Activated CD4-positive, alpha-beta T cell treated with anti-CD3 and anti-CD28 coated beads for 4 hours (primary cell): ENCODE measurements around the gene SOX18.

Experiments used
- DNase-seq, 2 donors: peaks; one replicate each; pipeline ENCODE4 v3.0.0-alpha.2; 2020

SOX18 gene

DNA sequence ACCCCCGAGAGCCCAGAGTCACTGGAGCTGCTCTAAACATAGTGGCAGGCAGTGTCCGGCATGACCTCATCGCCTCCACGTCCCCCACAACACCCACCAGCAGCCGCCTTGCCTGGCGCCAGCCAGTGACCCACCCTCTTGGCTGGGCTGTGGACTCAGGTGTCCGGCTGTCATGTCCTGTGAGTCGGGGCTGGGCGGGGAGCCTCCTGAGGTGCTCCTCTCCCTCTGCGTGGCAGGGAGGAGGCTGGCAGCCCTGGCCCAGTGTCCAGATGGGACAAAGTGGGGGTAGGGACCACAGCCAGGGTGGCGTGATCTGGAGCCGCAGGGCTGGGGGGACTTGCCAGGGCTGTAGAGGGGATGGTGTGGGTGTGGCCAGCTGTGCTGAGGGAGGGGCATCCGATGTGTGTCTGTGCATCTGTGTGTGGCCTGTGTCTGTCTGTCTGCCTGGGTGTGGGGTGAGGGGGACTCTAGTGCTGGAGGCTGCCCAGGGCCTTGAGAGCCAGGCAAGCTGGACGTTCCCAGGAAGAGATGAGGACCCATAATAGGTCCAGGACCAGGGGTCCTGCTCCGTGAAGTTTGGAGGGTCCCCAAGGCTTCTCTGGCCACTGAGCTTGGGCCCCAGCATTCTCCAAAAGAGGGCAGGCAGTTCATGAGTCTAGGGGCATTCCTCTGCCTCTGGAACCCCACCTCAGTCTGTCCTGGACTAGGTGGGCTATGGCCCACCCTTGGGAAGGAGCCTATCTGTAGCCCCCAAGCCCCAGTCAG lies 2.3 kb upstream of the SOX18 start:
- DNase-seq: no peak

GRCh38 chr20:64051033-64051452 lies 1.6 kb upstream of the SOX18 start:
- DNase-seq: no peak

GRCh38 chr20:64050261-64051032 lies 1.0 kb upstream of the SOX18 start:
- no peak for DNase-seq

DNA sequence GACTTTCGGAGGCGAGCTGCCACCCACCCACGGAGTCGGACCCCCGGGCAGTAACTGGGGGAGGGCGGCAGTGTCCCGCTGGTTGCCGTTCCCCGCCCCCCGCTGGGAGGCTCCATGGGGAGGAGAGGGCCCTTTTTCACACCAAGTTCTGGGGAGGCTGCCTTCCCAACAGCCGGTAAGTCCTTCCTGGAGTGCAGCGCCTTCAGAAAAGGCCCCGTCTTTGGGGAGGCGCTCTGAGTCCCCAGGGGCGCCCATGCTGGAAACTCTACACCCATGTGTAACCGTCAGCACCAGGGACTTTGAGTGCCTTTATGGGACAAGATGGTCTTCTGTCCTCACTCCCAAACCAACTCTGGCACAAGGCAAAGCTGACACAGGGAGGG lies 430 bp upstream of the SOX18 start:
- no peak for DNase-seq

GRCh38 chr20:64048402-64049044 lies 916 bp downstream of the SOX18 start:
- no peak for DNase-seq

DNA sequence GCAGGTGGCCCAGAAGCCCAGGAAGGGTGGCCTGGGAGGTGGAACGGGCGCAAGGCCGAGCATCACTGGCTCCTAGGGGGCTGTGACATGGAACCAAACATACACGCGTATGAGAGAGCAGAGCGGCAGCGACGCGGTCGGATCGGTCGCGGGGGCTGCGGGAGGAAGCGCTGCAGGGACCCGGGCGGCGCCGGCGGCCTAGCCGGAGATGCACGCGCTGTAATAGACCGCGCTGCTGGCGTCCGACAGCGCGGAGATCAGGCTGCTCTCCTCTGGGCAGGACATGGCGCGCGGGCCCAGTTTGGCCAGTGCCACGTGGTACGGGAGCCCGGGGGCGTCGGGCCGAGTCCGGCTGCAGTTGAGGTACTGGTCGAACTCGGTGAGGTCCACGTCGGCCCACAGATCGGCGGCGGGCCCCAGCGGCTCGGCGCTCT lies 1.5 kb downstream of the SOX18 start:
- no peak for DNase-seq

DNA sequence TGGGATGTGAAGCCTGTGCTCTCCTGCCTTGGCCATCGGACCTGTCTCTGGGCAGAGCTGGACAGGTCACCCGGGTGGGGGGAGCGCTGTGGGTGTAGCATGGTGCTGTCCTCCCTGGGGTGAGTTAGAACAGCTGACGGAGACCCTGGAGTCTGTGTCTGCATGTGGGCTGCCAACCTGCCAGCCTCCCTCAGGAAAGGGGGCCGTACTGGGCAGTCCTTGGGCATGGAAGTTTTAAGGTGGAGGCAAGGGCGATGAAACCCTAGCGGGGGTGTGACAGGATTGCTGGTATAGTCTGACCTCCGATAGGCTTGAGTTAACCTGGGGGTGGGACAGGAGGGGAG lies 2.4 kb downstream of the SOX18 start:
- no peak for DNase-seq

DNA sequence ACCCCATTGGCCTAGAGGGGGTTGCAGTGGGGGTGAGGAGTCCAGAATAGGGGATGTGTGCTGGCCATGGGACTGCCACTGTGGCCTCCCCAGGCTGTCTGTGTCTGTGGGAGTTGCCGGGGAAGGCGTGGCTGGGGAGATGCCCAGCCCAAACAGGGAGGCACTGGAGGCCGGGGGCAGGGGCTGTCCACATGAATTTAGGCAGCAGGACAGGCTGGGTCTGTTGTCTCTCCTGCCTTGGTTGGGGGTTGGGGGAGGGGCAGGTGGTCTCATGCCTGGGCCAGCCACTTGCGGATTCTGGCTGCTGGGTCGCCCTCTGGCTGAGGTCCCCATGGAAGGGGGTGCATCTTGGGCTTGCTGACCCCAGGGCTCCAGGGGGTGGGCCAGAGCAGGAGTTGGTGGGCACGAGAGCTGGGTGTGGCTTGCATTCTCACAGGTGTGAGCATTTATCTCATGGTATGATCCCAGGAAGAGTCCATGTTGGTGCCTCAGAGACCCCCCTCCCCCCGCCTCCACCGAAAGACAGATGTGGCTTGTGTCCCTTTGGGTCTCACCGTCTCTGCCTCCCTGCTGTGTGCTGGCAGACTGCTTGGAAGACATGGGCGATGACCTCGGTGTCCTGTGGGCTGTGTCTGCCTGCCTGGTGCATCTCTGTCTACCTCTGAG lies 4.0 kb downstream of the SOX18 start:
- DNase-seq: no peak

DNA sequence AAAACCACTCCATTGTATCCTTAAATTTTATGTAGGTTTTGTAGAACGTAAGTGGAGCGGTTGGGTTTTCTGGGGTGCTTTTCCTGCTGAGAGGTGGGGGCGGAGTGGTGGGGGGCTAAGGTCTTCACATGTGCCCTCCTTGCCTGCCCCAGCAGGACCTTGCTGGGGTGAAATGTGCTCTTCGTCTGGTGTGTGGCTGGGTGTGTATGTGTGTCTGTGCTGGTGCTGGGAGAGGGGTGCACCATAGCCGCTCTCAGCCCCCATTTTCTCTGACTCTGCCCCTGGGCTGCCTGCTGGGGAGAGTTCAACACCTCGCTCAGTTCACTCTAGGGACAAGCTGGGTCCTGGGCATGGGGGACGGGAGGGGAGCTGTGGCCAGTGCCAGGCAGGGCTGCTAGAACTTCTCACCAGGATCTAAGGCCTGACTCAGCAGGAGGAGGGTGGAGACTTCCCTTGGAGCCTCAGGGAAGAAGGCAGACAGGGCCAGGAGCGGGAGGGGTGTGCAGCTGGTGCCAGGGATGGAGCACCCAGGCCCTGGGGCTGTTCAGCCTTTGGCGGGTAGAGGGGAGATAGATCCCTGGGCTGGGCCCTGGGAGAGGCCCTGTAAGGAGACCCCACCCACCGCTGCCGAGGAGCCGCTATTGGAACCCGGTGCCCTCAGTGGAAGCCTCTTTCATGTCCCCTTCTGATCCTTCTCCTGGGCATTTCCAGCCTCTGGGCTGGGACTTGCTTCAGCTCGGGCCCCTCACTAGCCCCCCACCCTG lies 4.8 kb downstream of the SOX18 start:
- DNase-seq: no peak

DNA sequence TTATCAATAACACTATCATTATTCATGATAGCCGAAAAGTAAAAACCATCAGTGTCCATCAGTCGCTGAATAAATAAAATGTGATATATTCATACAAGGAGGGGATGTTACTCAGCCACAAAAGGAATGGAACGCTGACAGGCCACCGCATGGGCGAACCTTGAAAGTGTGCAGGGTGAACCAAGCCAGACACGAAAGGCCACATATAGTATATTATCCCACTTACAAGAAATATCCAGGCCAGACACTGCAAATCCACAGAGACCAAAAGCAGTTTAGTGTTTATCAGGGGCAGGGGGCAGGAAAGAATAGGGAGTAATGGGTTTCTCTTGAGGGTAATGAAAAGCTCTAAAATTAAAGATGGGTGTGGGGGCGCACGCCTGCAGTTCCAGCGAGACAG lies 5.7 kb downstream of the SOX18 start:
- DNase-seq: no peak

DNA sequence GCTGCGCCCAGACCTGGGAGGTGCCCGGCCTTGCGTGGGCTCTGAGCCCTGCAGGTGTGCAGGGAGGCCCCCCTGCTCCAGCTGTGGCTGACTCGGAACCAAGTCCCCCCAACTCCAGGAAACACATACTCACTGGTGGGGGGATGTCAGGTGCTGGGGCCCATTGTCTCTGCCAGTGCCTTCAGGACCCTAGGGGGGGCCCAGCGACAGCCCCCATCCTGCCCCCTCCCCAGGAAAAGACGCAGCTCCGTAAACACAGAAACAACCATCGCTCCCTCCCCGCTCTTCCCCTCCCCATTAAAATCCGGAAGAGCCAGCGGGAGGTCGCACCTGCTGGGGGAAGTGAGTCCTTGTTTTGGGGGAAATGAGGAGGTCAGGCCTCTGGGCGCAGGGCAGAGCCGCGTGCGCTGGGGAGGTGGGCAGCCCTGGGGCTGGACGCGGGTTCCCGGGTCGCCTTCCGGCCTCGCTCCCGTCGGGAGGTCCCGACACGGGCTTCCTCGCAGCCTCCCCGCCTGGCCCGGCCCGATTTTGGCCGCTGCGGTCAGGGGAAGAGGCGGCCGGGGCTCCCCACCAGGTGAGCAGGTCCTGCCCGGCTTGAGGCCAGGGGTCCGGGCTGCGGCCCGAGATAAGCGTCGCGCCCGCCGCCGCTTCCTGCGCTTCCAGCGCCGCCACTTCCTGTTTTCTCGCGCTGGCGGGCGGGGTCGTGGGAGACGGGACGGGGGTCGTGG lies 7.2 kb downstream of the SOX18 start:
- DNase-seq: no peak

DNA sequence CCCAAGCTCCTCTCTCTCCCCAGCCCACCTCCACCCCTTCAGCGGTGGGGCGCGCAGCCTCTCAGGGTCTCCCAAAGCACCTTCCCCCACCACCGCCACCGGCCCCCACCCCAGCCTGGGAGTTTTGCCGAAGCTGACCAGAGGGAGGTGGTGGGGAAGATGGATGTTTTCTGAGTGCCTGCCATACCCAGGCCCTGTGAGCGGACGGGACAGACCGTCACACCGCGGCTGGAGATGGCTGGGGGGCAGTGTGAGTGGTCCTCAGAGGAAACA lies 7.7 kb downstream of the SOX18 start:
- DNase-seq: no peak

DNA sequence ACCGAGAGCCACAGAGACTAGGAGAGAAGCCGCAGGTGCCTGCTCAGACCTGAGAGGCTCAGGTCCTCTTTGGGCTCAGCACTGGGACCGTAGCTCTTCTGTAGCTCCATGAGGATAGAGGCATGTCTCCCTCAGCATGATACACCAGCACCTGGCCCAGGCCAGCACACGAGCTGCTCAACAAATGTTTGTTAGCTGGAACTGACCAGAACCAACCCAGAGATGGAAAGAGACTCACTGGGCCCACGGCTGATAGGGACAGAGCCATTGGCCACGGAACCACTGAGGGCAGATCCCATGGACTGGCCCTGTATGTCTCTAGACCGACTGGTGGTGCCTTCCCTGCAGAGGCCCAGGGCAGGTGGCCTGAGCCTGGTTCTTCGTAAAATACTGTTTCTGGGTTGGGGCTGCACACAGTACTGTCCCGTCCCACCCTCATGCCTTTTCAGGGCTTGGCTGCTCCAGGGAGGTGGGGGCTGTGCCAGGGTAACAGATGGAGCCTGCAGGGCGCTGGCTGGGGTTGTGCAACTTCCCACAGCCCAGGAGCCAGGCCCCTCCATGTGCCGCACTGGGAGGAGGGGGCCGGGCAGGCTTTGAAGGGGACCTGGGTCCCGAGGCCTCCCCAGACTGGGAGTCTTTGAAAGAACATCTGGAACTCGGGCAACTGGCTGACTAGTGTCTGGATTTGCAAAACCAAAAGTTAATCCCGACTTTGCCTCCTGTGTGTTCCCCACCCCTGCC lies 8.2 kb downstream of the SOX18 start:
- no peak for DNase-seq

DNA sequence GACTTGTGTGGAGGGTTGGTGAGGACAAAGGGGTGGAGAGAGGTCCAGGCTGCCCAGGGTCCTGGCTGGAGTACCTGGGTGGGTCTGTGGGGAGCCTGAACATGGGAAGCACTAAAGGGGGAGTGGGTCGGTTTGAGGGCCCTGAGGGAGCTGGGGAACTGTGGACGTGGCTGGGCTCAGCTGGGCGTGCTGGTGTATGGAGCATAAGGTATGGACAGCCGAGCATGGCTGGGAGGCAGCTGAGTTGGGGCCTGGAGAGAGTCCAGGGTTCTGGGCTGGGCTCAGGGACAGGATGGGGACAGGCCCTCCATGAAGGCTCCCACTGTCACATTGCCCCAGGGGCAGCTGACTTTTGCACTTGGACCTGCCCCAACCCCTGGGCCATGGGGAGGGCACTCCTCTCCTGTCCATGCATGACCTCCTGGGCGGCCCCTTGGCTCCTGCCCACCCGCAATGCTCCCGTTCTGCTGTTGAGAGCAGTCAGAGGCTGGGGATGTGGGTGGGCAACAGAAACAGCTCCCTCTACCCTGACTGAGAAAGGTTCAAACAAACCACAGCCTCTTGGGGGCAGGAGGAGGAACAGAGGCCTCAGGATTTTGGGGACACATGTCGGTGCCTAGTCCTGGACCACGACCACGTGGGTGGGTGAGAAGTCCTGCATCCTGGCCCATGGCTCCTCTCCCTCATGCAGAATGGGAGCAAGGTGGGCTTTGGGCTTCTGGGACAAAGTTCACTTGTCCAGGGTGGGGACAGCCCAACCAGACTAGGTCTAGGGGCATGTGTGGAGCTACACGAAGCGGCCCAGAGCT lies 9.0 kb downstream of the SOX18 start:
- no peak for DNase-seq

DNA sequence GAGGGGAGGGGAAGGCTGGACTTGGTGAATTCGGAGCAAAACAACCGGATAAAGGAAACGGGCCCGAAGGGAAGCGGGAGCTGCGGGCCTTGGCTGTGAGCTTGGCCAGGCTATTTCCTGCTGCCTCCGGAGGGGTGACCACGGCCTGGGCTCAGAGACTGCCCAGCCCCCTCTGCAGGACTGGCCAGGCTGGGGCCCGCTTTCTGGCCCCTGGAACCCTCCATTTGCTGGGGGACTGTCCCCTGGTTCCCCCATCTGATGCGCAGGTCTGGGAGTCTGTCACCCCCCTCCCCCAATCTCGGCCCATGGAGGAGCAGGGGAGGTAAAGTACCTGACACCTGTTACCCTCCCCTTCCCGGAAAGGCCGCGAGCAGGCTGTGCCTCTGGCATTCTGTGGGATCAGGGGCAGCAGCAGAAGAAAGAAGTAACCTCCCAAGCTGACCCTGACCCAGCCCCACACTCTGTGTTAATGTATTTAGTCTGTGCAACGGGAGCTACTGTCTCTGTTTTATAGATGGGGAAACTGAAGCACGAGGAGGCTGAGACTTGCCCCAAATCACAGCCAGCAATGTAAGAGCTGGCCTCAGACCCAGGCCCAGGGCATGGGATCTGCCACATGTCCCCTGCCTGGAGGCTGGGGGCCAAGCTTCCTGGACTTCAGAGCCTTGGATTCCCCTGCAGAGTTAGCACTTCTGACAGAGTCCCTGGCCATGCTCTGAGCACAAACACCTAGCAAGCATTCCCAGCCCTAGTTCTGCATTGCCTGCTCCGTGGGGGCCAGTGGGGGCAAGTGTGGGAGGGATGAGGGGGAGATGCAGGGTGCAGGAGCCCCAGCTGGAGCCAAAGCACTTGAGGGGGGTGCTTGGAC lies 9.9 kb downstream of the SOX18 start:
- DNase-seq: no peak

DNA sequence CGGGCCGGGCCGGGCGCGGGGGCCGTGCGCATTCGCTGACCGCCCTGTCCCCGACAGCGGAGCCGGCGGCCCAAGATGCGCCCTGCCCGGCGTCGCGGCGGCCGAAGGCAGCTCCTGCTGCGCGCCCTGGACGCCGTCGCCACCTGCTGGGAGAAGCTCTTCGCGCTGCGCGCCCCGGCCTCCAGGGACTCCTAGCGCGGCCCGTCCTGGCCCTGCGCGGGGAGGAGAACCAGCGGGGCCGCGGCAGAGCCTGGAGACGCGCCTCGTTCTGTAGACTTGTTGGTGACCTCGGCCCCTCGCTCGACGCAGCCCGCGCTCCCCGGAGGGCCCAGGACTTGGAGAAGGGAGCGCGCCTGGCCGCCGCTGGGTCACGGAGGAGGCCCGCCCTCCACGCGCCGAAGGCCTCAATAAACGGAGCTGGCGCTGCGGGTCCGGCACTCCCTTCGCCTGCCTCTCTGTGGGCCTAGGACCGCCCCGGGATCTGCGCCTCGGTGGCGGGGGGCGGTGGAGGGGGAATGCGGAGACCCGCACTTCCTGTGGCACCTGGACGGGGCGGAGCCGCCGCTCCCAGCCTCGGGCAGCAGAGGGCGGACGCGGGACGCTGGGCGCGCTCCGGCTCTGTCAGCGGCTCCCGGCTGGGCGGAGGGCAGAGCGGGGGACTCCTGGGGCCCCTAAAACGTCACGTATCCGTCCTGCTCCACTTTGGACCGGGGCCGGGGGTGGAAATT lies 10.7 kb downstream of the SOX18 start:
- peak; percentile 75 to 78 for DNase-seq

GRCh38 chr20:64038224-64038564 lies 11.2 kb downstream of the SOX18 start:
- DNase-seq: no peak

DNA sequence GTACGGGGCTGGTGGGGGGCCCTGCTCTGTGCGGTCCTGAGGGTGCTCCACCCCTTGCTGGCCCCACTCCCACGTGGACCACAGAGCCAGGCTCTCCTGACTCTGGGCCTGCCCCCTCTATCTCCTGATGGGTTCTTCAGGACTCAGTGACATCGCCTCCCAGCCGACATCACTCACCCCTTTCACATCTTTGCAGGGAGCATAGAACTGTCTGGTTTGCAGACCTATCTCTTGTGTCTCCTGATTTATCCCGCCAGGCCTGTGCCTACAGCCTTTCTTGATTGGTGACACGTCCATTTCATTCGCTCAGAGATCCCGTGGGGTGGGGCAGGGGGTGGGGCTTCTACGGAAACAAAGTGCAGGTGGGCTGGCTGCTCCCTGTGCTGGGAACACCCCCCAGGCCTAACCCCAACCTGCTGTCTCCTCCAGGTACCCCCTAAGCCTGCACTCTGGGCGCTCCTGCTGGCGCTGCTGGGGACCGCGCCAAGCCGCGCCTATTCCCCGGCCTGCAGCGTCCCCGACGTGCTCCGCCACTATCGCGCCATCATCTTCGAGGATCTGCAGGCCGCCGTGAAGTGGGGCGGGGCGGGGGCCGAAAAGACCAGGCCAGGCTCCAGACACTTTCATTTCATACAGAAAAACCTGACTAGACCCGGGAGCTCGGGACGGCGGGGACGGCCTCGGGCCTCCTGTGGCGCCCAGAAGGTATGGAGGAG lies 11.8 kb downstream of the SOX18 start:
- no peak for DNase-seq

GRCh38 chr20:64037199-64037497 lies 12.3 kb downstream of the SOX18 start:
- no peak for DNase-seq
